ENCODE data around the gene USP20.

The USP20 gene

DNA sequence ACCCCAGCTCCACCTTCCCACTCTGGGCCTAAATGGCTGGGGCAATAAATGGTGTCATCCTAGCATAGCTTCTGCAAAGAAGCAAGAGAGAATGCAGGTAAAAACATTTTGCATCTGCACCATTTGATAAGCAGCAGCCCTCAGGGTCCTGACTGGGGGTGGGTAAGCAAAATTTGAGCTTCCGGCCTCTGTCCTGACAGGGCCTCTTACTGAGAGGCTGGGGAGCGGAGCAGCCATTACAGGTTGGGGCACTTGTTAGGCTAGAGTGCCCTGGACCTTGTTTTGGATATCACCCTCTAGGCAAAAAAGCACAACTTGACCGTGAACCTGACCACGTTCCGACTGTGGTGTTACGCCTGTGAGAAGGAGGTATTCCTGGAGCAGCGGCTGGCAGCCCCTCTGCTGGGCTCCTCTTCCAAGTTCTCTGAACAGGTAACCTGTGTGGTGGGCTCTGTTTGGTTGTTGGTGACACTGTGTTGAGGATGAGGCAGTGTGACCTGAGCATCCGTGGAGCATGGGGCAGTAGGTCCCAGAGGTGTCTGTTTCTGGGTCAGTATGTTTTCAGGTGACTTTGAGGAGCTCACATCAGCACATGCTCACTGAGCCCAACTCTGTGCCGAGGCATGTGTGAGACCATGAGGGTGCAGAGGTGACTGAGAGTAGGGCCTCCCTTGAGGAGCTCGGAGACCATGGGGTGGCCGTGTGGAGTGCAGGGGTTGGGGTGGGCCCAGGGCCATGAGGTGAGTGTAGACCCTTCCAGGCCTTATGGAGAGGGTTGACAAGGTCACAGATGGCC, 23.1 kb downstream of the USP20 start:
- no peak overlapping the region for H3K27ac ChIP-seq
- in situ Hi-C loops (cut with HindIII; ENCODE audit: low pct_ligation_motif_present, low sequenced_read_pairs), result no loop called here
- peaks cover 46% of the 10 kb centered on the region for H3K36me3 ChIP-seq (replicated peaks)
- no peaks in the 10 kb centered on the region for H3K27me3 ChIP-seq (replicated peaks)
- no peak overlapping the region for H3K4me3 ChIP-seq (ENCODE audit: low read depth, low read length)
- no peak for DNase-seq
- TF ChIP-seq, protein P1, sequence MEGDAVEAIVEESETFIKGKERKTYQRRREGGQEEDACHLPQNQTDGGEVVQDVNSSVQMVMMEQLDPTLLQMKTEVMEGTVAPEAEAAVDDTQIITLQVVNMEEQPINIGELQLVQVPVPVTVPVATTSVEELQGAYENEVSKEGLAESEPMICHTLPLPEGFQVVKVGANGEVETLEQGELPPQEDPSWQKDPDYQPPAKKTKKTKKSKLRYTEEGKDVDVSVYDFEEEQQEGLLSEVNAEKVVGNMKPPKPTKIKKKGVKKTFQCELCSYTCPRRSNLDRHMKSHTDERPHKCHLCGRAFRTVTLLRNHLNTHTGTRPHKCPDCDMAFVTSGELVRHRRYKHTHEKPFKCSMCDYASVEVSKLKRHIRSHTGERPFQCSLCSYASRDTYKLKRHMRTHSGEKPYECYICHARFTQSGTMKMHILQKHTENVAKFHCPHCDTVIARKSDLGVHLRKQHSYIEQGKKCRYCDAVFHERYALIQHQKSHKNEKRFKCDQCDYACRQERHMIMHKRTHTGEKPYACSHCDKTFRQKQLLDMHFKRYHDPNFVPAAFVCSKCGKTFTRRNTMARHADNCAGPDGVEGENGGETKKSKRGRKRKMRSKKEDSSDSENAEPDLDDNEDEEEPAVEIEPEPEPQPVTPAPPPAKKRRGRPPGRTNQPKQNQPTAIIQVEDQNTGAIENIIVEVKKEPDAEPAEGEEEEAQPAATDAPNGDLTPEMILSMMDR (IDR thresholded peaks at IDR 0.05; ENCODE audit: low read depth, low read length, missing control alignments), result no peak

DNA sequence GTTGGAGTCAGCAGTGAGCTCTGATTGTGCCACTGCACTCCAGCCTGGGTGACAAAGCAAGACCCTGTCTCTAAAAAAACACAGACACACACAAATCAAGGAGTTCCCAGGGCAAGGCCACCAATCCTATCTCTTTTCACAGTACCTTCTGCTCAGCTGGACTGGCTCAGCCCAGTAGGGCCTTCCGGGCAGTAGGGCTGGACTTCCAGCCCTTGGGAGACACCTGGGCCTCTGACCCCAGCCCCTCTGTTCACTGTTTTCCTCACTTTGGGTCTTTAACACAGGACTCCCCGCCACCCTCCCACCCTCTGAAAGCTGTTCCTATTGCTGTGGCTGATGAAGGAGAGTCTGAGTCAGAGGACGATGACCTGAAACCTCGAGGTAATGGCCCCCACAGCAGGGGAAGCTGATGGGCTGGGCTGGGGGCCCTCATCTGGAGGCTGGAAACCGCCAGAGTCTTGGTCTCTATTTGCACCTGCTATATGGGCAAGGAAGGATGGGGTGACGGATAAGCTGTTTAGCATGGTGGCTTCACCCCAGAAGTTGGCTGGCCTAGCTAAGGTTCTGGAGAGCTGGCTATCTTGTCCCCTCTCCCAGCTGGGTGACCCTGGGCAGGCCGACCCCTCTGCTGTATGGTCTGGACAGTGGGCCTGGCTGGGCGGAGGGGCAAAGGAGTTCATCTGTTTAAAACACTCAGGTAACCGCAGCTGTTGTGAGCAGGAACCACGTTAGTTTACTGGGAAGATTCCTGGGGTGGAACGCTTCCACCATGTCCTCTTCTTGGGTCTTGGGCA, 25.6 kb downstream of the USP20 start:
- no peak for DNase-seq
- Histone ChIP-seq H3K4me3 (ENCODE audit: low read depth, low read length) (no peak overlapping the region), H3K27me3 (replicated peaks) (no peaks in the 10 kb centered on the region), H3K36me3 (replicated peaks) (peaks cover 43% of the 10 kb centered on the region), H3K27ac (no peak overlapping the region)
- in situ Hi-C loops (cut with HindIII; ENCODE audit: low pct_ligation_motif_present, low sequenced_read_pairs), result no loop called here
- TF ChIP-seq, protein P1 (IDR thresholded peaks at IDR 0.05; ENCODE audit: low read depth, low read length, missing control alignments), result no peak

DNA sequence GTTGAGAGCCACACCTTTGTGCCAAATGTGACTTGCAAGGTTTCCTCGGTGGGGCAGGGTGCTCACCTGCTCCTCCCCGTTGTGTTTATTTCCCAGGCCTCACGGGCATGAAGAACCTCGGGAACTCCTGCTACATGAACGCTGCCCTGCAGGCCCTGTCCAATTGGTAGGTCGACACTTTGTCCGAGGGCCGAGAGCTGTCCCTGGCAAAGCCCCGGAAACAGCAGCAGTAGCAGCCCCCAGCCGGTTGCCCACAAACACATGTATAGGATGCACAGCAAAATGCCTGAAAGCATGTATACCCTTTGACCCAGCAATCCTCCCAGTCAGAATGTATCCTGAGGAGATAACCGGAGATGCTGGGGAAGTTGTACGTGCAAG, 26.2 kb downstream of the USP20 start:
- Histone ChIP-seq H3K36me3 (replicated peaks) (peaks cover 45% of the 10 kb centered on the region), H3K27ac (no peak overlapping the region), H3K27me3 (replicated peaks) (no peaks in the 10 kb centered on the region), H3K4me3 (ENCODE audit: low read depth, low read length) (no peak overlapping the region)
- in situ Hi-C loops (cut with HindIII; ENCODE audit: low pct_ligation_motif_present, low sequenced_read_pairs), result no loop called here
- TF ChIP-seq, protein P1 (IDR thresholded peaks at IDR 0.05; ENCODE audit: low read depth, low read length, missing control alignments), result no peak
- no peak for DNase-seq

DNA sequence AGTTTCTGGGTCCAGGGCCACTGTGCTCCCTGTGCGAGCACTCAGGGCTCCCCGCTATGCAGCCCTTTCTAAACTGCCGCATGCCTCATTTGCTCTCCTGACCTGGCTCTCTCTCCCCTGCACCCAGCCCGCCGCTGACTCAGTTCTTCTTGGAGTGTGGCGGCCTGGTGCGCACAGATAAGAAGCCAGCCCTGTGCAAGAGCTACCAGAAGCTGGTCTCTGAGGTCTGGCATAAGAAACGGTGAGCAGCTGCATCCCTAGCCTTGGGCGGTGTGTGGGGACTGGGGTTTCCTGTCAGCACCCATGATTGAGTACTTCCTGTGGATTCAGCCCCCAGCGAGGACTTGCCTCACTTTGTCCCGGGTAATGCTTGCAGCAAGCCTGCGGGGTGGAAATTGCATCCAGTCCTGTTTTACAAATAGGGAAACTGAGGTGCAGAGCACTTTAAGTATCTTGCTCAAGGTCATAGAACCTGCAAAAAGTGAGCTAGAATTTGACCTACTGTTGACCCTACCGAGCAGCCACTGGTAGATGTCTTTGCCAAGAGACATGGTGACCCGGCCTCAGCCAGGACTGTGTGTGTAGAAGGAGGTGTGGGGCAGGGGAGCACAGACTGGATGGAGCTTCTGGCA, 27.9 kb downstream of the USP20 start:
- Histone ChIP-seq H3K27ac (no peak overlapping the region), H3K36me3 (replicated peaks) (peaks cover 39% of the 10 kb centered on the region), H3K27me3 (replicated peaks) (no peaks in the 10 kb centered on the region), H3K4me3 (ENCODE audit: low read depth, low read length) (no peak overlapping the region)
- peak; percentile 72 for DNase-seq
- in situ Hi-C loops (cut with HindIII; ENCODE audit: low pct_ligation_motif_present, low sequenced_read_pairs), result no loop called here
- TF ChIP-seq, protein P1 (IDR thresholded peaks at IDR 0.05; ENCODE audit: low read depth, low read length, missing control alignments), result no peak

DNA sequence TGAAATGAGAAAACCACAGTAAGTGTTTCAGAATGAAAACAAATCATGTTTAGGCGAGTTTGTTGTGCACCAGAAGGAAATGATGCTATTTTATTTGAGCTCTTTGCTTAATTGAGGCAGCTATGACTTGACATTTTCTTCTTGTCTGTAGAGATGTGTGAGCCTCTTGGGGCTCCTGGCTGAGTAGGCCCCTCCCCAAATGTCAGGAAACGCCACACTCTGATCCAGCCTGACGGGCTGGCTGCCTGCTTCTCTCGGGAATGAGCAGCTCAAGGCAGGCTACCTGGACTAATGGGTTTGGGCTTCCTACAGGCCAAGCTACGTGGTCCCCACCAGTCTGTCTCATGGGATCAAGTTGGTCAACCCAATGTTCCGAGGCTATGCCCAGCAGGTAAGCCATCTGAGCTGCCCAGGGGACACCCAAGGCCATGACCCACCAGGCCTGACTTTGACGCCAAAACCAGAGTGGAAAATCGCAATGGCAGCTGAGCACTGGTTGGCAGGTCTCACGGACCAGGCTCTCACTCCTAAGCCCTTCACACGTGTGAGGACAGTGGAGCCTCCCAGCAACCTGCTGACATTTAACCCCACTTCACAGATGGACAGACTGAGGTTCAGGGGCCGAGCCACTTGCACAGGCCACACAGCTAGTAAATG, 29.9 kb downstream of the USP20 start:
- TF ChIP-seq, protein P1 (IDR thresholded peaks at IDR 0.05; ENCODE audit: low read depth, low read length, missing control alignments), result no peak
- DNase-seq, result no peak
- Histone ChIP-seq H3K4me3 (ENCODE audit: low read depth, low read length) (no peak overlapping the region), H3K36me3 (replicated peaks) (peaks cover 35% of the 10 kb centered on the region), H3K27me3 (replicated peaks) (no peaks in the 10 kb centered on the region), H3K27ac (no peak overlapping the region)
- in situ Hi-C loops (cut with HindIII; ENCODE audit: low pct_ligation_motif_present, low sequenced_read_pairs), result no loop called here

Data from brain microvascular endothelial cell (primary cell).